IPS-NIHi7 (cell line): ENCODE measurements around the gene BET1L.

Experiments used
- DNase-seq: peaks from one replicate; pipeline ENCODE4 v3.0.0; 2012; ENCODE audit warnings: mixed read lengths; ENCODE audit errors: extremely low spot score

BET1L gene

DNA sequence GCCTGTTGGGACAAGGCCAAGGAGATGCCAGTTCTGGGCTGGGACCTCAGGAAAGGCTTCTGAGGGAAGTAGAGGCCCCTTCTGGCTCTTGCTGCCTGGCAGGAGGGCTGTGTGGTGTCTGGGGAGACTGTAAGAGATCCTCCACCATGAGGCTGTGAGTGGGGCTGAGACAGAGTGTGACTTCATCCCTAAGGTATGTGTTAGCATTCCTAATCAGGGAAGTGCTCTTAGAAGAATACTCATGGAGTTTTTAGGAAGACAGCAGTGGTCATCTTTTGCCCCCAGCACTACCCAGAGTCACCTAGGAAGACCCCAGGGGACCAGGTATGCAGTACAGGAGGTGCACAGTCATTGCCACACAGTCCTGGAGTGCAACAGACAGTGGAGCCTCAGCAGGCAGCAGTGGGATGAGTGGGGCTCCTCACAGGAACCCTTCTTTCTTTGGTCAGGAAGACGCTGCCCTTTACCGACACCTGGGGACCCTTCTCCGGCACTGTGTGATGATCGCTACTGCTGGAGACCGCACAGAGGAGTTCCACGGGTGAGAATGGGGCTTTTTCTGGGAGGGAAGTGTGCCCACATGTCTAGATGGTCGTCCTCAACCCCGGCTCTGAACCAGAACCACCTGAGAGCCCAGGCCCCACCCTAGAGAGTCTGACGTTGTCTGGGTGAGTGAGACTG is 3.1 kb upstream of the BET1L start:
- DNase-seq, result no peak

- DNase-seq, result no peak
These were observed 2.3 kb upstream of the BET1L start for GRCh38 chr11:209275-210121.

GRCh38 chr11:208917-209260 is 1.7 kb upstream of the BET1L start:
- peak; percentile 38 for DNase-seq

DNA sequence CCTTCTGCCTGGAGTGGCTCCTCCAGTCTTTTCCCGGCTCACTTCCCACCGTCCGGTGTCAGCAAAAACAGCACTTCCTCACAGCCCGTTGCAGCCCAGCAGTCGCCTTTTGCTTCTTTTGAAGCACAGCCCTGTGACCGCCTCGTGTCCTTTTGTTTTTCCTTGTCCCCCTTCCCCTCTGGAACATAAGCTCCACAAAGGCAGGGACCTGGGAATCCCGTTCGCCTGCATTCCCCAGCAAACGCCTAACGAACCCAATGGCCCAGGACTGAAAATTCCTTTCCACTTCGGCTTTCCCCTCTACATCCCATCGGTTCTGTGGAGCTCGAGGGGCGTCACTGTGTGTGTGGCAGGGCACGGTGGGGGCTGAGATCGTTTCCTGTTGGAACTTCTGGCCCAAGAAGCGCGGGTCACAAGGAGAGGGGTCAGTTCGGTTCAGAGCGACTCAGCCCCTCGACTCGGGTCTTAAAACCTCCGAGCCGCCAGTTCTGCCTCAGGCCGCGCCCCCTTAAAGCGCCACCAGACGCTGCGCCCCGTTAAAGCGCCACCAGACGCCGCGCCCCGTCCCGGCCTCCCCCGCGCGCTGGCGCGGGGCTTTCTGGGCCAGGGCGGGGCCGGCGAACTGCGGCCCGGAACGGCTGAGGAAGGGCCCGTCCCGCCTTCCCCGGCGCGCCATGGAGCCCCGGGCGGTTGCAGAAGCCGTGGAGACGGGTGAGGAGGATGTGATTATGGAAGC is 1.1 kb upstream of the BET1L start:
- DNase-seq, result peak; percentile 94

DNA sequence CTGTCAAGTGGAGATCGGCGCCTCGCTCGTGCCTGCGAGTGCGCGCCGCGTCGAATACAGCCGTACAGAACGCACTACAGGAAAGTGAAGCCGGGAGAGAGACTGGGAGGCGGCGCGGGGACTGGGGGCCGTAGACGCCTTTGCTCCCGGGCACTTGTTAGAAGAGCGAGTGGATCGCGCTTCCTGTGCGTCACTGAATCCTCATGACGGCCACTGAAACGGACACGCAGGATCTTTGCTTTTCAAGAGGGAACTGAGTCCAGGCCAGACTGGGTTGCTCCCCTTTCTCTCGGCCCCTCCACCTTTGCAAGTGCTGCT is 623 bp upstream of the BET1L start:
- DNase-seq, result no peak

DNA sequence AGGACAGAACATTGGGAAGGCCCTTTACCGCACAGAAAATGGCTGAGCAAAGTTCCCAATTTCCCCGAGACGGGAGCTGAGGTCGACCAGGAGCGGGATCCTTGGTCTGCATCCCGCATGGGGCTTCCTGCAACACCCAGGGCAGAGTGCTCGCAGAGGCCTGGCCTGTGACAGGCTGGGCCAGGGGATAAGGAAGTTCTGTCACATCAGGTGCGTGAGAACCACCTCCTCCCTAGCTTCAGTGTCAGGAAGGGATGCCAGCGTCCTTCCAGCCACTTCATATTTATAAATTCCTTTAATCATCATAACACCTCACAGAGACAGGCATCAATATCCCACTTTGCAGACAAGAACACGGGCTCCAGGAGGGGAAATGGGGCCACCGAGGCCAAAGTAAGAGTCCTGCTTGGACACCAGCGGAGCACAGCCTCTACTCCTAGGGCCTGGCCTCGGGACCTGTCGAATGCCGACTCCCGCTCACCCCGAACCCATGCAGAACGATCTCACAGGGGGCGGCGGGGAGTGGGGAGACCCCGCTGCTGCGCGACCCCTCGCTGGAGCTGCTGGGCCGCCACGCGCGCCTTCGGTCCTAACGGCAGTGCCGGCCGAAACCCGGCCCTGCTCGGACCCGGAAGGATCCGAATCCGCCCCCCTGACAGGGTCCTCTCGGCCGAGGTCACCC is 532 bp downstream of the BET1L start:
- no peak for DNase-seq

- no peak for DNase-seq
These were observed 1.2 kb downstream of the BET1L start for GRCh38 chr11:206002-206384.

GRCh38 chr11:205221-206001 is 1.8 kb downstream of the BET1L start:
- no peak for DNase-seq

DNA sequence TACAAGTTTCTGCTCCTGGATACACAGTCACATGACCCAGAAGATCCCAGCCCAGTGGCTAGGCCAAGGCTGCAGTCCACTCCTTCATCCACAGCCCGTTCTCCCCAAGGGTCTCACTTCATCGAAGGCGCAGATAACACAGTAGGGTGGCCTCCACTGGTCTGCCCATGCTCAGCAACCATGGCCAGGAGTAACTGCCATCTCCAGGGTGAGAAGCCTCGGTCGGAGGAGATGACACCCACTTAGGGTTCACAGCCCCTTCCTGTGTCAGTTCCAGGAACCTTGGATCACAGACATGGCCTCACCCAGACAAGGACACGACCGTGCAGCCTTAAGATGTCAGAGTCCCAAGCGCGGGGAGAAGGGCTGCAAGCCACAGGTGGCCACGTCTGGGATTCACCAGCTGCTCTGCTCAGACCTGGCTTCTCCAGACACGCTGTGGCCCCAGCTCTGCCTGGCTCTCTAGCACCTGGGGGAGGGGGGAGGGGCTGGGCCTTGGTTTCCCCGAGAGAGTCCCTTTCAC is 2.6 kb downstream of the BET1L start:
- DNase-seq, result no peak

GRCh38 chr11:203945-204586 is 3.1 kb downstream of the BET1L start:
- no peak for DNase-seq

- no peak for DNase-seq
These were observed 3.9 kb downstream of the BET1L start for GRCh38 chr11:203056-203944.

DNA sequence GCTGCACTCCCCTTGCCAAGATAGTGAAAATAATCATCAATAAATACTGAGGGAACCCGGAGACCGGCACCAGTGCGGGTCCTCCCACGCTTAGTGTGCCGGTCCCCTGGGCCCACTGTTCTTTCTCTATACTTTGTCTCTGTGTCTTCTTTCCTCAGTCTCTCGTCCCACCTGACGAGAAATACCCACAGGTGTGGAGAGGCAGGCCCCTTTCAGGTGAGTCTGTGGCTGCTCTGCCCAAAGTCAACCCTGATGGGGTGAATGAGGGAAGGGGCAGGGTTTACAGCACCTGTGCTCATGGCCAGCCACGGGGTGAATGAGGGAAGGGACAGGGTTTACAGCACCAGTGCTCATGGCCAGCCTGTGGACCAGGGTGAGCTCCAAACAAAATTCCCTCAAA is 4.7 kb downstream of the BET1L start:
- no peak for DNase-seq

DNA sequence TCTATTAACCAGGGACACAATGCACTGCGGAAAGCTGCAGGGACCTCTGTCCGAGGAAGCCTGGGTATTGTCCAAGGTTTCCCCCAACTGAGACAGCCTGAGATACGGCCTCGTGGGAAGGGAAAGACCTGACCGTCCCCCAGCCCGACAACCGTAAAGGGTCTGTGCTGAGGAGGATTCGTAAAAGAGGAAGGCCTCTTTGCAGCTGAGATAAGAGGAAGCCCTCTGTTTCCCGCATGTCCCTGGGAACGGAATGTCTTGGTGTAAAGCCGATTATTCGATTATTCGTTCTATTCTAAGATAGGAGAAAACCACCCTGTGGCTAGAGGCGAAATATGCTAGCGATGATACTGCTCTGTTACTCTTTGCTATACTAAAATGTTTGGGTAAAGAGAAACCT is 5.2 kb downstream of the BET1L start:
- no peak for DNase-seq

DNA sequence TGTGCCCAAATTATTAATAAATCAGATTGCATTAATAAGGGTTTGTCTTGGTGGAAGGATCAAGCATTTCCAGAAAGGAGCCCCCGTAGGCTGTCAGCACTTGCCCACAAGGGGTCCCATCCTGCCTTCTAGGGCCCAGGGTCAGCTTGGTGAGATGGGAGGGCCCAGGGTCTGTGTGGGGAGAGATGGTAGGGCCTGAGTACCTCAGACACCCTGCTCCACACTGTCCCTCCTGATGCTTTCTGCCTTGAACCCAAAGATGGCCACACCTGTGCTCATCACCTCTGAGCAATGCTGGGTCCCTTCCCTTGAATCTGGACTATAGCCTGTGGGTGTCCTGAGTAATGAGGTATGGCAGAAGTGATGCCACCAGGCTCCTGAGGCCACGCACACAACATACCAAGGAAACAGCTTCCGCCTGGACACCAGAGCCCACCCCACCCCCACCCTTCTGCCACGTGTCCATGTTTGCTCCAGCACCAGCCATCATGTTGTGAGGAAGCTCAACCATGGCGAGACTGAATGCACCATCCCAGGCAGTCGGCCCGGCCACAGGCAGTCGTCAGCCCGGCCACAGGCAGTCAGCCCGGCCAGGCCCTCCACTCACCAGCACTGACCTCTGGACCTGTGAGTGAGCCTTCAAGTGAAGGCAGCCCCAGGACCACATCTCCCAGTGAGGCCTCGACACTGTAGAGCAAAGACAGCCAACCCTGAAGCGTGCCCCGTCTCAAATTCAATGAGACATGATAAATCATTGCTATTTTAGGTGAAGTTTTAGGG is 6.8 kb downstream of the BET1L start:
- DNase-seq, result no peak

DNA sequence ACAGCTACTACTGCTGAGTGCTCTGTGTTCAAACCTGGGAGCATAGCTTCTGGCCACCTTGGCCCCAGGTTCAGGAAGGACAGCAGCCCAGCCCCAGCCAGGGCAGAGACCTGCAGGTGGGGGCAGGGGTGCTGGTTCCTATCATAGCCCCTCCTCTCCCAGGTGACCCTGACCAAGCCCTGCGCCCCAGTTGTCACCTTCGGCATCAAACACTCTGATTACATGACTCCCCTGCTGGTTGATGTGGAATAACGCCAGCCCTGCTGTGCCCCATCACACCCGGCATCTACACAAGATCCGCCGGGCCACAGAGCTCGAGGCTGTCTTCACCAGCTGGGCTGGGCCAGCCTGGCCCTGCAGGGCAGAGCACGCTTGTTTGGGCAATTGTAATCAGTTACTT is 7.4 kb downstream of the BET1L start:
- no peak for DNase-seq

DNA sequence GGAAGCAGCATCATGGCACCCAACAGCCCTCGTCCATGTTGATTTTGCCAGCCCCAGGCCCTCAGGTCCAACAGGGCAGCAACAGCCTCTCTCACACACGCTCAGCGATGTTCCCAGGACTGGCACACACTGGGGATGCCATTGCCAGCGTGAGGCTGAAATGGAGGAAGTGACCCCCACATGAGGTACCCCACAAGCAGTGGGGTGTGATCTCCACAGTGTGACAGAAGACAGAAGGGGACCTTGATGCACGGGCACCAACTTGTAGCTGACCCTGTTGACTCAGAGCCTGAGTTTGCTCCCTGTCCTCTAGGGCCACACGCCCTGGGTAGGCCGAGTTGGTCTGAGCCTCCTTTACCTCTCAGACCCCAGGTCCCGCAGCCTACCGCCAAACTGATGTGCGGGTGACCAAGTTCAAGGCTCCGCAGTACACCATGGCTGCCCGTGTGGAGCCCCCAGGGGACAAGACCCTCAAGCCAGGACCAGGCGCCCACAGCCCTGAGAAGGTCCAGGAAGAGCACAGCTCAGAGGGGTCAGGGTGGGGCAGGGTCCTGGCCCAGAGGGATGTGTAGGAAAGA is 8.1 kb downstream of the BET1L start:
- DNase-seq, result no peak

DNA sequence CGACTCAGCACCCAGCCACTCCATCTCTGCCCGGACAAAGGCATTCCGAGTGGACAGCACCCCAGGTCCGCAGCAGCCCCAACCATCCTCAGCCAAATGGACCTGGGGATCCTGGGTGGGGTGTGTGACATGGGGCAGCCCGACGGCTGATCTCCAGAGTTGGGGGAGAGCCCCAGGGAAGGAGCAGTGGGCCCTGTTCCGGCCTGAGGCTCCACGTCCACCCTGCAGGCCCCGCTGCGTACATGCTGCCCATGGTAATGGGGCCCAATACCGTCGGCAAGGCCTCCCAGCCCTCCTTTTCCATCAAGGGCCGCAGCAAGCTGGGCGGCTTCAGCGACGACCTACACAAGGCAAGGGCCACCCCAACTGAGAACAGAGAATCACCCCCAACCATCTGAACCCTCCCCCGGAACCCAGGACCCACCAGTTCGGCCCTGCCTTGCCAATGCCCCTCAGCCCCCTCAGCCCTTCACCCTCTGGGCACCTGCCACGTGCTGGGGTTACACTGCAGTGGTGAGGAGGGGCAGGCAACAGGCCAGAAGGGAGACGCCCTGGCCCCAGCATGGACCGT is 8.9 kb downstream of the BET1L start:
- no peak for DNase-seq

- DNase-seq, result no peak
These were observed 9.4 kb downstream of the BET1L start for GRCh38 chr11:197741-198235.
